Loucy (cell line): ENCODE measurements around the gene FLACC1.
A peak's percentile ranks its signal among the peaks of the same experiment; 100 is the strongest.

Source experiments
- H2AFZ ChIP-seq: fragments of 200-600 bp; sonication (generic); 2 replicates; pipeline ENCODE4 v1.6.0; 2016; ENCODE audit warnings: antibody characterized with exemption, mild to moderate bottlenecking, low read length, moderate library complexity
- H3F3A ChIP-seq: fragments of 200-600 bp; 2 replicates; pipeline ENCODE4 v1.6.0; 2016; ENCODE audit warnings: antibody characterized with exemption, low read depth, mild to moderate bottlenecking
- H3K27me3 ChIP-seq: fragments of 200-600 bp; sonication (generic); 2 replicates; pipeline ENCODE4 v1.6.1; 2014; ENCODE audit warnings: low read length, mild to moderate bottlenecking; ENCODE audit not compliant: insufficient read depth, poor library complexity, severe bottlenecking
- H3K36me3 ChIP-seq: fragments of 200-600 bp; sonication (generic); 2 replicates; pipeline ENCODE4 v1.6.1; 2016; ENCODE audit warnings: low read length; ENCODE audit not compliant: insufficient read depth
- H3K4me1 ChIP-seq: fragments of 200-600 bp; sonication (generic); 2 replicates; pipeline ENCODE4 v1.5.1; 2014; ENCODE audit warnings: low read length, mild to moderate bottlenecking; ENCODE audit not compliant: insufficient read depth, poor library complexity, severe bottlenecking
- H3K4me2 ChIP-seq: fragments of 200-600 bp; sonication (generic); 2 replicates; pipeline ENCODE4 v1.6.0; 2014; ENCODE audit warnings: antibody characterized with exemption, low read length, low read depth, mild to moderate bottlenecking; ENCODE audit not compliant: poor library complexity, severe bottlenecking
- H3K4me3 ChIP-seq: fragments of 200-600 bp; sonication (generic); 2 replicates; pipeline ENCODE4 v1.5.1; 2014; ENCODE audit warnings: low read length, mild to moderate bottlenecking, mixed read lengths; ENCODE audit not compliant: poor library complexity, severe bottlenecking
- H3K79me2 ChIP-seq: fragments of 200-600 bp; sonication (generic); 2 replicates; pipeline ENCODE4 v1.6.1; 2014; ENCODE audit warnings: low read length; ENCODE audit not compliant: insufficient read depth
- H3K9ac ChIP-seq: fragments of 200-600 bp; sonication (generic); 2 replicates; pipeline ENCODE4 v1.6.0; 2014; ENCODE audit warnings: mild to moderate bottlenecking, low read depth, low read length, moderate library complexity; ENCODE audit not compliant: poor library complexity, severe bottlenecking
- H3K9me2 ChIP-seq: fragments of 200-600 bp; sonication (generic); replicated peaks from 2 replicates; pipeline ENCODE4 v1.6.1; 2016; ENCODE audit warnings: low read depth, low read length, mixed read lengths
- H3K9me3 ChIP-seq: fragments of 200-600 bp; sonication (generic); 2 replicates; pipeline ENCODE4 v1.6.1; 2014; ENCODE audit warnings: mild to moderate bottlenecking, antibody characterized with exemption, low read length, low read depth; ENCODE audit not compliant: insufficient read depth
- H4K20me1 ChIP-seq: fragments of 200-600 bp; sonication (generic); 2 replicates; pipeline ENCODE4 v1.6.0; 2014; ENCODE audit warnings: antibody characterized with exemption, low read length, mild to moderate bottlenecking; ENCODE audit not compliant: insufficient read depth, poor library complexity, severe bottlenecking
- CTCF ChIP-seq: fragments of 200-600 bp; sonication (generic); conservative IDR thresholded peaks from 2 replicates; pipeline ENCODE4 v1.5.1; 2014; ENCODE audit warnings: mild to moderate bottlenecking, antibody characterized with exemption, low read length
- EZH2phosphoT487 ChIP-seq: fragments of 200-600 bp; IDR thresholded peaks from 2 replicates; pipeline ENCODE4 v1.6.1; 2018; ENCODE audit warnings: antibody characterized with exemption, mild to moderate bottlenecking, moderate library complexity, borderline replicate concordance

The FLACC1 gene

GRCh38 chr2:201258666-201259615 is 98.2 kb downstream of the FLACC1 start:
- Histone ChIP-seq H3K4me1 (peaks cover 69% of the 10 kb centered on the region), H3K4me3 (peak overlapping the region; percentile 80), H4K20me1 (peaks cover 26% of the 10 kb centered on the region), H2AFZ (peak overlapping the region; percentile 50; the same call in 1 of the 2 replicates), H3K79me2 (peaks cover 70% of the 10 kb centered on the region), H3K36me3 (no peaks in the 10 kb centered on the region), H3K9me3 (no peaks in the 10 kb centered on the region), H3K9me2 (no peaks in the 10 kb centered on the region), H3K4me2 (peak overlapping the region; percentile 76), H3F3A (peaks cover 21% of the 10 kb centered on the region), H3K27me3 (no peaks in the 10 kb centered on the region), H3K9ac (peak overlapping the region; percentile 80)
- TF ChIP-seq EZH2phosphoT487 = no peak
- peak; percentile 35 for TF ChIP-seq CTCF

DNA sequence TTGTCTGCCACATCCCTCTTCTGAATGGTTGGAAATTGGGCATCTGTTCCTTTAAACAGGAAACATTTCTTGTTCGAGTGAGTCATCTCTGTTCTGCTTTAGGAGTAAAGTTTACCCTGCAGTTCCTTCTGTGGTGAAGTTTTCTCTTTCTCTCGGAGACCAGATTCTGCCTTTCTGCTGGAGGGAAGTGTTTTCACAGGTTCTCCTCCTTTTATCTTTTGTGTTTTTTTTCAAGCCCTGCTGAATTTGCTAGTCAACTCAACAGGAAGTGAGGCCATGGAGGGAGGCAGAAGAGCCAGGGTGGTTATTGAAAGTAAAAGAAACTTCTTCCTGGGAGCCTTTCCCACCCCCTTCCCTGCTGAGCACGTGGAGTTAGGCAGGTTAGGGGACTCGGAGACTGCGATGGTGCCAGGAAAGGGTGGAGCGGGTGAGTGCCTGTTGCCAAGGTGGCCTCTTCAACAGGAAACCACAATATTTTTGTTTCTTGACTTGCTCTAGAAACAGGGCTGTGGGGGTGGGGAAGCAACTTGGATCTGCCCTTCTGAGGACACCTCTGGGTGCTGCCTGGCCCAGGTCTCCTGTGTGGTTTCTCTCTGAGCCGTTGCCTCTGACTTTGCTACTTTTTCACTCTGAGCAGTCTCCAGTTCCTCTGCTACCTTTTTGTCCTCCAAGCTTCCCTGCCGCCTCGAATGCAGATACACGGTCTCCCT is 99.0 kb downstream of the FLACC1 start:
- Histone ChIP-seq H3K9ac (peak overlapping the region; percentile 80), H3K4me2 (peak overlapping the region; percentile 76), H2AFZ (peak overlapping the region; percentile 50; the same call in 1 of the 2 replicates)

More for the DNA sequence above, 99.0 kb downstream of the FLACC1 start:
- peak overlapping the region; percentile 80 for H3K4me3 ChIP-seq
- H3K9me2 ChIP-seq = no peaks in the 10 kb centered on the region
- peaks cover 69% of the 10 kb centered on the region for H3K79me2 ChIP-seq
- no peaks in the 10 kb centered on the region for H3K9me3 ChIP-seq
- H4K20me1 ChIP-seq = peaks cover 17% of the 10 kb centered on the region
- TF ChIP-seq CTCF = no peak
- TF ChIP-seq EZH2phosphoT487 = no peak
- H3K4me1 ChIP-seq = peaks cover 61% of the 10 kb centered on the region
- no peaks in the 10 kb centered on the region for H3K27me3 ChIP-seq
- H3K36me3 ChIP-seq = no peaks in the 10 kb centered on the region
- H3F3A ChIP-seq = peaks cover 21% of the 10 kb centered on the region
